DOHH2 (cell line): ENCODE measurements around the gene CLDN15.

Source experiments
- H3F3A ChIP-seq: fragments of 200-600 bp; sonication (generic), shearing (Covaris generic); 2 replicates; pipeline ENCODE4 v1.6.0; 2016; ENCODE audit warnings: antibody characterized with exemption, mild to moderate bottlenecking; ENCODE audit not compliant: control insufficient read depth, insufficient read depth
- H3K27ac ChIP-seq: fragments of 200-600 bp; sonication (generic); 2 replicates; pipeline ENCODE4 v1.5.1; 2014; ENCODE audit warnings: low read depth, mild to moderate bottlenecking, low read length, moderate library complexity
- H3K27me3 ChIP-seq: fragments of 200-600 bp; sonication (generic); 2 replicates; pipeline ENCODE4 v1.6.1; 2014; ENCODE audit warnings: mild to moderate bottlenecking, low read length, mixed read lengths; ENCODE audit not compliant: control insufficient read depth
- H3K36me3 ChIP-seq: fragments of 200-600 bp; sonication (generic); 2 replicates; pipeline ENCODE4 v1.6.1; 2014; ENCODE audit warnings: mild to moderate bottlenecking, low read length, moderate library complexity, mixed read lengths; ENCODE audit not compliant: control insufficient read depth
- H3K4me1 ChIP-seq: fragments of 200-600 bp; sonication (generic); 2 replicates; pipeline ENCODE4 v1.6.1; 2014; ENCODE audit warnings: mild to moderate bottlenecking, low read length, mixed read lengths; ENCODE audit not compliant: control insufficient read depth
- H3K4me2 ChIP-seq: fragments of 200-600 bp; sonication (generic); 2 replicates; pipeline ENCODE4 v1.6.0; 2014; ENCODE audit warnings: mild to moderate bottlenecking, low read length, moderate library complexity
- H3K4me3 ChIP-seq: fragments of 200-600 bp; sonication (generic); 2 replicates; pipeline ENCODE4 v1.5.1; 2014; ENCODE audit warnings: mild to moderate bottlenecking, low read length, mixed read lengths
- H3K79me2 ChIP-seq: fragments of 200-600 bp; sonication (generic); 2 replicates; pipeline ENCODE4 v1.6.1; 2014; ENCODE audit warnings: mild to moderate bottlenecking, low read length, mixed read lengths; ENCODE audit not compliant: control insufficient read depth
- H3K9me2 ChIP-seq: fragments of 200-600 bp; sonication (generic); replicated peaks from 2 replicates; pipeline ENCODE4 v1.6.1; 2014; ENCODE audit warnings: mild to moderate bottlenecking, low read length, mixed read lengths; ENCODE audit not compliant: control insufficient read depth
- H3K9me3 ChIP-seq: fragments of 200-600 bp; sonication (generic); 2 replicates; pipeline ENCODE4 v1.6.1; 2014; ENCODE audit warnings: antibody characterized with exemption, low read length, mixed read lengths; ENCODE audit not compliant: control insufficient read depth, insufficient read depth
- H4K20me1 ChIP-seq: fragments of 200-600 bp; sonication (generic); 2 replicates; pipeline ENCODE4 v1.6.0; 2014; ENCODE audit warnings: low read depth, mild to moderate bottlenecking, antibody characterized with exemption, low read length, moderate library complexity; ENCODE audit not compliant: control insufficient read depth, insufficient read depth
- EZH2phosphoT487 ChIP-seq: fragments of 200-600 bp; sonication (generic); IDR thresholded peaks from 2 replicates; pipeline ENCODE4 v1.6.1; 2017; ENCODE audit warnings: borderline replicate concordance, mild to moderate bottlenecking, antibody characterized with exemption, low read length, moderate library complexity, mixed read lengths
- TF ChIP-seq, protein P1 (sequence below): fragments of 200-600 bp; sonication (generic); IDR thresholded peaks from one replicate; pipeline ENCODE4 v1.5.1; 2014; ENCODE audit warnings: antibody characterized with exemption, mild to moderate bottlenecking, low read depth, low read length; ENCODE audit not compliant: poor library complexity, severe bottlenecking

CLDN15 gene

GRCh38 chr7:101278461-101279292 lies 41.1 kb upstream of the CLDN15 start:
- Histone ChIP-seq H3K9me2 (no peaks in the 10 kb centered on the region), H3K9me3 (no peaks in the 10 kb centered on the region), H3K4me2 (no peak overlapping the region), H3K4me1 (peaks cover 5% of the 10 kb centered on the region), H3K27ac (no peak overlapping the region), H3F3A (no peaks in the 10 kb centered on the region), H3K4me3 (no peak overlapping the region), H3K79me2 (no peaks in the 10 kb centered on the region), H3K27me3 (peaks cover 5% of the 10 kb centered on the region), H3K36me3 (no peaks in the 10 kb centered on the region), H4K20me1 (no peaks in the 10 kb centered on the region)
- TF ChIP-seq, protein P1, sequence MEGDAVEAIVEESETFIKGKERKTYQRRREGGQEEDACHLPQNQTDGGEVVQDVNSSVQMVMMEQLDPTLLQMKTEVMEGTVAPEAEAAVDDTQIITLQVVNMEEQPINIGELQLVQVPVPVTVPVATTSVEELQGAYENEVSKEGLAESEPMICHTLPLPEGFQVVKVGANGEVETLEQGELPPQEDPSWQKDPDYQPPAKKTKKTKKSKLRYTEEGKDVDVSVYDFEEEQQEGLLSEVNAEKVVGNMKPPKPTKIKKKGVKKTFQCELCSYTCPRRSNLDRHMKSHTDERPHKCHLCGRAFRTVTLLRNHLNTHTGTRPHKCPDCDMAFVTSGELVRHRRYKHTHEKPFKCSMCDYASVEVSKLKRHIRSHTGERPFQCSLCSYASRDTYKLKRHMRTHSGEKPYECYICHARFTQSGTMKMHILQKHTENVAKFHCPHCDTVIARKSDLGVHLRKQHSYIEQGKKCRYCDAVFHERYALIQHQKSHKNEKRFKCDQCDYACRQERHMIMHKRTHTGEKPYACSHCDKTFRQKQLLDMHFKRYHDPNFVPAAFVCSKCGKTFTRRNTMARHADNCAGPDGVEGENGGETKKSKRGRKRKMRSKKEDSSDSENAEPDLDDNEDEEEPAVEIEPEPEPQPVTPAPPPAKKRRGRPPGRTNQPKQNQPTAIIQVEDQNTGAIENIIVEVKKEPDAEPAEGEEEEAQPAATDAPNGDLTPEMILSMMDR = no peak
- TF ChIP-seq EZH2phosphoT487 = no peak

GRCh38 chr7:101277155-101277554 lies 39.6 kb upstream of the CLDN15 start:
- H3F3A ChIP-seq = no peaks in the 10 kb centered on the region
- no peak overlapping the region for H3K27ac ChIP-seq
- no peaks in the 10 kb centered on the region for H3K4me1 ChIP-seq
- TF ChIP-seq, protein P1 = no peak
- TF ChIP-seq EZH2phosphoT487 = no peak
- no peaks in the 10 kb centered on the region for H3K36me3 ChIP-seq
- no peaks in the 10 kb centered on the region for H3K9me3 ChIP-seq
- H4K20me1 ChIP-seq = no peaks in the 10 kb centered on the region
- H3K4me3 ChIP-seq = no peak overlapping the region
- no peak overlapping the region for H3K4me2 ChIP-seq
- peaks cover 15% of the 10 kb centered on the region for H3K27me3 ChIP-seq
- no peaks in the 10 kb centered on the region for H3K9me2 ChIP-seq
- H3K79me2 ChIP-seq = no peaks in the 10 kb centered on the region

GRCh38 chr7:101273206-101273605 lies 35.6 kb upstream of the CLDN15 start:
- Histone ChIP-seq H3K36me3 (no peaks in the 10 kb centered on the region), H3K27me3 (peaks cover 20% of the 10 kb centered on the region), H3K9me3 (no peaks in the 10 kb centered on the region), H3K9me2 (no peaks in the 10 kb centered on the region), H3K4me3 (no peak overlapping the region), H3K4me1 (no peaks in the 10 kb centered on the region), H4K20me1 (no peaks in the 10 kb centered on the region), H3K4me2 (no peak overlapping the region), H3K79me2 (no peaks in the 10 kb centered on the region), H3F3A (no peaks in the 10 kb centered on the region), H3K27ac (no peak overlapping the region)
- TF ChIP-seq, protein P1 = no peak
- no peak for TF ChIP-seq EZH2phosphoT487
